K562 (cell line): ENCODE data around the gene SPIB. TPM values are rescaled to one million over a fixed set of nuclear protein-coding genes. Genes with fewer than 3 reads are reported as not detected.

Experiments used
- DDX20 ChIP-seq: fragments of 450-650 bp; IDR thresholded peaks from 2 replicates; pipeline ENCODE4 v1.6.1; 2016; ENCODE audit warnings: missing genetic modification characterization, low read depth, mild to moderate bottlenecking, missing compliant biosample characterization, moderate library complexity
- EP400 ChIP-seq: fragments of 450-650 bp; IDR thresholded peaks from 2 replicates; pipeline ENCODE4 v1.6.1; 2017; ENCODE audit warnings: antibody characterized with exemption, mild to moderate bottlenecking, moderate library complexity
- FOXK1 ChIP-seq: sonication (generic); formaldehyde crosslinking; IDR thresholded peaks from 2 replicates; pipeline ENCODE4 v1.8.0; 2022; ENCODE audit warnings: missing genetic modification reagents, mild to moderate bottlenecking, borderline replicate concordance
- MAFF ChIP-seq: IDR thresholded peaks from 2 replicates; pipeline ENCODE4 v1.6.1; 2012; ENCODE audit warnings: low read length, improper control_type of control experiment
- MLLT1 ChIP-seq, 2 experiments: fragments of 450-650 bp; IDR thresholded peaks; 2 replicates each; pipeline ENCODE4 v1.6.1; 2016
- NONO ChIP-seq, 2 experiments: fragments of 200-400 bp in 1 of 2; fragments of 450-650 bp in 1 of 2; formaldehyde crosslinking in 1 of 2; IDR thresholded peaks; 2 replicates each; pipeline ENCODE4 v1.6.1; 2017; ENCODE audit warnings: low read depth in 2 of 2, mild to moderate bottlenecking in 2 of 2, moderate library complexity in 2 of 2, low read length in 1 of 2
- NR2C2 ChIP-seq, 2 experiments: fragments of 200-800 bp in 1 of 2; sonication (Bioruptor generic) in 1 of 2; sonication (generic) in 1 of 2; formaldehyde crosslinking in 1 of 2; IDR thresholded peaks; 2 replicates each; pipeline versions ENCODE4 v1.6.1 to v1.8.0; 2016 to 2022; ENCODE audit warnings: mild to moderate bottlenecking in 1 of 2, missing compliant biosample characterization in 1 of 2, missing genetic modification characterization in 1 of 2, missing genetic modification reagents in 1 of 2
- POLR2A ChIP-seq: fragments of 450-650 bp; conservative IDR thresholded peaks from 2 replicates; pipeline ENCODE4 v1.6.1; 2016
- SP1 ChIP-seq: sonication (generic); formaldehyde crosslinking; IDR thresholded peaks from 2 replicates; pipeline ENCODE4 v1.8.1; 2022; ENCODE audit warnings: mild to moderate bottlenecking, missing genetic modification reagents
- STAT6 ChIP-seq: sonication (generic); formaldehyde crosslinking; IDR thresholded peaks from 2 replicates; pipeline ENCODE4 v1.8.1; 2023; ENCODE audit warnings: mild to moderate bottlenecking, missing genetic modification reagents
- TEAD4 ChIP-seq, 2 experiments: sonication (generic) in 1 of 2; formaldehyde crosslinking in 1 of 2; IDR thresholded peaks; 2 replicates each; pipeline versions ENCODE4 v1.6.1 to v1.8.0; 2012 to 2022; ENCODE audit warnings: borderline replicate concordance in 1 of 2, inconsistent platforms in 1 of 2, low read length in 1 of 2, mild to moderate bottlenecking in 1 of 2, missing genetic modification reagents in 1 of 2
- TOE1 ChIP-seq, 2 experiments: fragments of 450-650 bp in 1 of 2; sonication (generic) in 1 of 2; formaldehyde crosslinking in 1 of 2; IDR thresholded peaks; 2 replicates each; pipeline versions ENCODE4 v1.7.1 to v1.8.0; 2016 to 2022; ENCODE audit warnings: borderline replicate concordance in 2 of 2, mild to moderate bottlenecking in 2 of 2, antibody characterized with exemption in 1 of 2, inconsistent platforms in 1 of 2, low read depth in 1 of 2, missing genetic modification reagents in 1 of 2, moderate library complexity in 1 of 2
- ZBTB7A ChIP-seq: IDR thresholded peaks from 2 replicates; pipeline ENCODE4 v1.6.1; 2011; ENCODE audit warnings: low read depth, mild to moderate bottlenecking, low read length, moderate library complexity, borderline replicate concordance; ENCODE audit not compliant: control insufficient read depth
- ZNF398 ChIP-seq: fragments of 250-450 bp; sonication (Bioruptor Pico); IDR thresholded peaks from 2 replicates; pipeline ENCODE4 v1.8.0; 2021; ENCODE audit warnings: moderate library complexity, mild to moderate bottlenecking, inconsistent platforms
- ZNF561 ChIP-seq: fragments of 450-650 bp; formaldehyde crosslinking; conservative IDR thresholded peaks from 2 replicates; pipeline ENCODE4 v1.4.0; 2020; ENCODE audit warnings: mild to moderate bottlenecking, moderate library complexity
- ZNF655 ChIP-seq: fragments of 250-450 bp; sonication (Bioruptor Pico); IDR thresholded peaks from 2 replicates; pipeline ENCODE4 v1.5.0; 2021
- ZNF695 ChIP-seq: fragments of 450-650 bp; formaldehyde crosslinking; IDR thresholded peaks from 2 replicates; pipeline ENCODE4 v1.4.0; 2020; ENCODE audit warnings: mild to moderate bottlenecking, moderate library complexity
- polyA plus RNA-seq, 8 experiments: library from polyadenylated mRNA; depleted of rRNA in 4 of 8; stranded (reverse) in 5 of 8; unstranded in 3 of 8; fragments of >200 nt; fragmentation: Nextera tagmentation in 2 of 8; fragmentation: Illumina TruSeq in 1 of 8; extraction: Ambion mirVana in 2 of 8; extraction: Trizol in 1 of 8; gene quantifications; 2 replicates each; pipeline versions ENCODE4 v1.2.1 to v1.2.3, GENCODE V29; 2011 to 2014; ENCODE audit warnings: inconsistent platforms in 1 of 8, missing spikeins in 1 of 8
- total RNA-seq, 7 experiments: library from RNA; depleted of rRNA in 6 of 7; stranded (reverse); fragments of >200 nt in 6 of 7; fragmentation: Illumina TruSeq in 2 of 7; extraction: Trizol in 2 of 7; gene quantifications; 2 replicates each; pipeline versions ENCODE4 v1.2.1 to v1.2.3, GENCODE V29; 2011 to 2021; ENCODE audit warnings: low replicate concordance in 1 of 7

Gene SPIB
- total and polyA plus RNA-seq, 9 of the 15 experiments (the other 6 are each of a cell fraction or from before 2014, with no cell fraction given) = 0.06 to 1.0 (median 0.43) TPM; not detected in 1

- TF ChIP-seq STAT6 (CRISPR knock-in tag) (no peak), FOXK1 (CRISPR knock-in tag) (no peak), TOE1 (IDR thresholded peaks at IDR 0.05; ENCODE audit: borderline replicate concordance) (peak; percentile 35; the same call in 1 of the 2 replicates), TOE1 (CRISPR knock-in tag; IDR thresholded peaks at IDR 0.05; ENCODE audit: borderline replicate concordance, low read depth) (no peak), ZNF398 (CRISPR knock-in tag) (no peak), SP1 (CRISPR knock-in tag) (peak; percentile 70), MAFF (no peak), ZBTB7A (no peak), ZNF655 (no peak), ZNF695 (CRISPR knock-in tag) (no peak), NR2C2 (CRISPR knock-in tag; IDR thresholded peaks at IDR 0.05) (no peak), NR2C2 (tag; IDR thresholded peaks at IDR 0.05) (no peak), DDX20 (tag) (no peak), ZNF561 (no peak), POLR2A (peak; percentile 68), NONO (IDR thresholded peaks at IDR 0.05; ENCODE audit: low read depth in 2 of 2, low read length in 1 of 2) (no peak), EP400 (peak; percentile 86), MLLT1 (IDR thresholded peaks at IDR 0.05) (no peak), TEAD4 (IDR thresholded peaks at IDR 0.05; ENCODE audit: low read length) (no peak), TEAD4 (CRISPR knock-in tag; IDR thresholded peaks at IDR 0.05; ENCODE audit: borderline replicate concordance) (no peak)
Measured at GRCh38 chr19:50431343-50432220, 12.8 kb downstream of the SPIB start (continued).
